ENCODE data around the gene PAPPA. TPM values are rescaled to one million over a fixed set of nuclear protein-coding genes. Genes with fewer than 3 reads are reported as not detected.

Gene PAPPA
- total RNA-seq, 4 donors from 2014 or later, result 0.29 to 17.1 (median 2.4) TPM

DNA sequence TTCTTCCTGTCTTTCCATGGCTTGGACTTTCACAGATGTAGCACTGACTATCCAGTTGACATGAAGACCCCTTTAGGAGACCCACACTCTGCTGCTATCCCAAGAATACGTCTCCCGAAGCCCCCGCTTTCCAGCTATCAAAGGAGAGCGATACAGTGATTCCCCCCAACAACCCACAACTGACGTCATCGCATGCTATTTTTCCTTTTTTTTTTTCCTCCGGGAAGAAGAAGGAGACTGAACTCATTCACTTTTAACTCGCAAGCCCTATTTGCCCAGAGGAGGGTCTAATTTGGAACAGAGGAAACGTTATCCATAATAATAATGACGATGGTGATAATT is 2.1 kb downstream of the PAPPA start:
- Histone ChIP-seq H3K4me1 (no peaks in the 10 kb centered on the region), H3K27me3 (no peaks in the 10 kb centered on the region), H3K9me3 (no peaks in the 10 kb centered on the region), H3K4me3 (peak overlapping the region; percentile 39 to 56), H3K27ac (peak overlapping the region; percentile 93), H3K36me3 (no peaks in the 10 kb centered on the region)
- intact Hi-C loops (cut with DNase I; ENCODE audit: low total_unique reads), result loop anchor here (10.0 kb wide), 1 partner anchor 209 kb away; no protein-coding TSS in a partner anchor
- no peak for TF ChIP-seq POLR2A (IDR thresholded peaks at IDR 0.05)
- TF ChIP-seq, protein P1, sequence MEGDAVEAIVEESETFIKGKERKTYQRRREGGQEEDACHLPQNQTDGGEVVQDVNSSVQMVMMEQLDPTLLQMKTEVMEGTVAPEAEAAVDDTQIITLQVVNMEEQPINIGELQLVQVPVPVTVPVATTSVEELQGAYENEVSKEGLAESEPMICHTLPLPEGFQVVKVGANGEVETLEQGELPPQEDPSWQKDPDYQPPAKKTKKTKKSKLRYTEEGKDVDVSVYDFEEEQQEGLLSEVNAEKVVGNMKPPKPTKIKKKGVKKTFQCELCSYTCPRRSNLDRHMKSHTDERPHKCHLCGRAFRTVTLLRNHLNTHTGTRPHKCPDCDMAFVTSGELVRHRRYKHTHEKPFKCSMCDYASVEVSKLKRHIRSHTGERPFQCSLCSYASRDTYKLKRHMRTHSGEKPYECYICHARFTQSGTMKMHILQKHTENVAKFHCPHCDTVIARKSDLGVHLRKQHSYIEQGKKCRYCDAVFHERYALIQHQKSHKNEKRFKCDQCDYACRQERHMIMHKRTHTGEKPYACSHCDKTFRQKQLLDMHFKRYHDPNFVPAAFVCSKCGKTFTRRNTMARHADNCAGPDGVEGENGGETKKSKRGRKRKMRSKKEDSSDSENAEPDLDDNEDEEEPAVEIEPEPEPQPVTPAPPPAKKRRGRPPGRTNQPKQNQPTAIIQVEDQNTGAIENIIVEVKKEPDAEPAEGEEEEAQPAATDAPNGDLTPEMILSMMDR (IDR thresholded peaks at IDR 0.05), result no peak
- no peak for DNase-seq

GRCh38 chr9:116156621-116157314 is 3.2 kb downstream of the PAPPA start:
- TF ChIP-seq, protein P1 (IDR thresholded peaks at IDR 0.05), result no peak
- TF ChIP-seq POLR2A (IDR thresholded peaks at IDR 0.05), result peak in 1 of 2 donors; percentile 74
- no peaks in the 10 kb centered on the region for H3K27me3 ChIP-seq
- no peaks in the 10 kb centered on the region for H3K4me1 ChIP-seq
- H3K9me3 ChIP-seq, result no peaks in the 10 kb centered on the region
- peak overlapping the region; percentile 93 for H3K27ac ChIP-seq
- no peaks in the 10 kb centered on the region for H3K36me3 ChIP-seq
- DNase-seq, result peak; percentile 80 to 85
- intact Hi-C loops (cut with DNase I; ENCODE audit: low total_unique reads), result loop anchor here (10.0 kb wide), 1 partner anchor 208 kb away; no protein-coding TSS in a partner anchor
- H3K4me3 ChIP-seq, result peak overlapping the region; percentile 33 to 56

DNA sequence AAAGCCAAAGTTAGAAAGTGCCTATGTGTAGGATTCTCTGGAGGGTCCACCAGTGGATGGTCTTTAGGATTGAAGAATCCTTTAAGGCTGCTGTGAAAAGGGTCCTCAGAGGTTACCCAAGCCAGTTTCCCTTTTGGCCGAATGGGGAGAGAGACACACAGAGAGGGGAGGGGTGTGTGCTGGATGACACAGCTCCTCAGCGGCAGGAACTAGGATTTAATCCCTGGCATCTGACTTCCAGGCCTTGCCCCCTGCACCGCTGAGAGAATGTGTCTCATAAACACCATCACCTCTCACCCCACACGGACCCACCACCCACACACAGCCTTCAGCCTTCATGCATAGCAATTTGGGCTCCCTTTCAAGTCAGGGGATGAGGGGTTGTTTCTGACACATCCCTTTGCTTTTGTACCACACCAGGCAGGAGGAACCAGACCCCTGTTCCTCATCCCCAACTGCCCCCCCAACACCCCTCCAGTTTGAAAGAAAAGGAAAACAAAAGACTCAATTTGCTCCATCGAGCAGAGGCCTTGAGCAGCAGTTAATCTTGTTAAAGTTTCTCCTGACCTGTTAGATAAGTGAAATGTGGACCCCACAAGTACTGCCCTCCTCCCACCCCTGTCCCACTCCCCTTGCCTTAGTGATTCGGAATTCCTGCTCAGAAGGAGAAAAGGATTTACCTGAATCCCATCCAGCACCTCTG is 4.0 kb downstream of the PAPPA start:
- H3K36me3 ChIP-seq, result no peaks in the 10 kb centered on the region
- no peaks in the 10 kb centered on the region for H3K4me1 ChIP-seq
- intact Hi-C loops (cut with DNase I; ENCODE audit: low total_unique reads), result loop anchor here (10.0 kb wide), 1 partner anchor 207 kb away; no protein-coding TSS in a partner anchor
- H3K4me3 ChIP-seq, result peak overlapping the region in 1 of 2 donors; percentile 56
- TF ChIP-seq, protein P1 (IDR thresholded peaks at IDR 0.05), result no peak
- TF ChIP-seq POLR2A (IDR thresholded peaks at IDR 0.05), result no peak
- H3K27me3 ChIP-seq, result no peaks in the 10 kb centered on the region
- peak; percentile 31 to 39 for DNase-seq
- H3K9me3 ChIP-seq, result no peaks in the 10 kb centered on the region
- peak overlapping the region; percentile 93 for H3K27ac ChIP-seq

- Histone ChIP-seq H3K36me3 (no peaks in the 10 kb centered on the region), H3K4me1 (no peaks in the 10 kb centered on the region), H3K9me3 (no peaks in the 10 kb centered on the region), H3K27me3 (no peaks in the 10 kb centered on the region), H3K27ac (no peak overlapping the region), H3K4me3 (no peak overlapping the region)
- TF ChIP-seq POLR2A (IDR thresholded peaks at IDR 0.05), result no peak
- TF ChIP-seq, protein P1 (IDR thresholded peaks at IDR 0.05), result no peak
- intact Hi-C loops (cut with DNase I; ENCODE audit: low total_unique reads), result no loop called here
- DNase-seq, result no peak
These were observed 7.3 kb downstream of the PAPPA start for GRCh38 chr9:116160676-116161571.

Measured in uterus (tissue), 4 donors.